ENCODE results near the gene SIPA1L3.
A peak's percentile ranks its signal among the peaks of the same experiment; 100 is the strongest.

Gene SIPA1L3

GRCh38 chr19:37995346-37995745, 88.3 kb downstream of the SIPA1L3 start:
- DNase-seq (ENCODE audit: low read depth, low spot score): no peak

- no peak for DNase-seq (ENCODE audit: low read depth, low spot score)
These were observed 90.9 kb downstream of the SIPA1L3 start for GRCh38 chr19:37997911-37998344.

- no peak for DNase-seq (ENCODE audit: low read depth, low spot score)
These were observed 91.8 kb downstream of the SIPA1L3 start for GRCh38 chr19:37998801-37999308.

- peak; percentile 55 for DNase-seq (ENCODE audit: low read depth, low spot score)
These were observed 92.6 kb downstream of the SIPA1L3 start for GRCh38 chr19:37999309-38000213.

GRCh38 chr19:38001158-38001781, 94.3 kb downstream of the SIPA1L3 start:
- no peak for DNase-seq (ENCODE audit: low read depth, low spot score)

GRCh38 chr19:38003438-38004185, 96.6 kb downstream of the SIPA1L3 start:
- DNase-seq (ENCODE audit: low read depth, low spot score): peak; percentile 25

GRCh38 chr19:38004186-38004520, 97.1 kb downstream of the SIPA1L3 start:
- no peak for DNase-seq (ENCODE audit: low read depth, low spot score)

GRCh38 chr19:38004521-38005223, 97.7 kb downstream of the SIPA1L3 start:
- peak; percentile 81 for DNase-seq (ENCODE audit: low read depth, low spot score)

GRCh38 chr19:38005224-38005614, 98.2 kb downstream of the SIPA1L3 start:
- no peak for DNase-seq (ENCODE audit: low read depth, low spot score)

GRCh38 chr19:38006361-38007045, 99.5 kb downstream of the SIPA1L3 start:
- DNase-seq (ENCODE audit: low read depth, low spot score): no peak

- DNase-seq (ENCODE audit: low read depth, low spot score): no peak
These were observed 102.7 kb downstream of the SIPA1L3 start for GRCh38 chr19:38009650-38010242.

- DNase-seq (ENCODE audit: low read depth, low spot score): no peak
These were observed 104.4 kb downstream of the SIPA1L3 start for GRCh38 chr19:38011426-38011825.

- no peak for DNase-seq (ENCODE audit: low read depth, low spot score)
These were observed 105.3 kb downstream of the SIPA1L3 start for GRCh38 chr19:38012290-38012689.

GRCh38 chr19:38012944-38013343, 105.9 kb downstream of the SIPA1L3 start:
- no peak for DNase-seq (ENCODE audit: low read depth, low spot score)

GRCh38 chr19:38013913-38014580, 107.0 kb downstream of the SIPA1L3 start:
- DNase-seq (ENCODE audit: low read depth, low spot score): no peak

- DNase-seq (ENCODE audit: low read depth, low spot score): no peak
These were observed 108.2 kb downstream of the SIPA1L3 start for GRCh38 chr19:38015216-38015615.

- DNase-seq (ENCODE audit: low read depth, low spot score): no peak
These were observed 108.8 kb downstream of the SIPA1L3 start for GRCh38 chr19:38015761-38016160.

GRCh38 chr19:38017401-38018151, 110.6 kb downstream of the SIPA1L3 start:
- DNase-seq (ENCODE audit: low read depth, low spot score): no peak

- no peak for DNase-seq (ENCODE audit: low read depth, low spot score)
These were observed 111.8 kb downstream of the SIPA1L3 start for GRCh38 chr19:38018694-38019395.
